Measurements from ENCODE around the gene TEX14.

GRCh38 chr17:58583486-58583885 is 108.4 kb downstream of the TEX14 start:
- no peak for TF ChIP-seq POLR2AphosphoS5 (IDR thresholded peaks at IDR 0.05; ENCODE audit: insufficient read depth in 1 of 2, low read depth in 1 of 2)
- TF ChIP-seq CTCF (IDR thresholded peaks at IDR 0.05), result no peak
- TF ChIP-seq POLR2A (IDR thresholded peaks at IDR 0.05), result no peak
